Measurements from ENCODE around the gene PTPRC.

PTPRC gene

GRCh38 chr1:198711837-198712236, 73.0 kb downstream of the PTPRC start:
- DNase-seq, result no peak

- DNase-seq, result peak; percentile 31
These were observed 74.2 kb downstream of the PTPRC start for GRCh38 chr1:198713081-198713480.

- DNase-seq, result no peak
These were observed 75.4 kb downstream of the PTPRC start for GRCh38 chr1:198714271-198714670.

GRCh38 chr1:198716051-198716450, 77.2 kb downstream of the PTPRC start:
- DNase-seq, result no peak

- peak; percentile 19 for DNase-seq
These were observed 78.7 kb downstream of the PTPRC start for GRCh38 chr1:198717510-198717909.

- DNase-seq, result no peak
These were observed 84.3 kb downstream of the PTPRC start for GRCh38 chr1:198723127-198723526.

- peak; percentile 25 for DNase-seq
These were observed 86.2 kb downstream of the PTPRC start for GRCh38 chr1:198725090-198725489.

GRCh38 chr1:198726455-198726854, 87.6 kb downstream of the PTPRC start:
- DNase-seq, result peak; percentile 64

GRCh38 chr1:198729195-198729863, 90.5 kb downstream of the PTPRC start:
- no peak for DNase-seq

- no peak for DNase-seq
These were observed 92.1 kb downstream of the PTPRC start for GRCh38 chr1:198730952-198731351.

- no peak for DNase-seq
These were observed 95.6 kb downstream of the PTPRC start for GRCh38 chr1:198734323-198735008.

GRCh38 chr1:198741744-198742143, 102.9 kb downstream of the PTPRC start:
- DNase-seq, result no peak

GRCh38 chr1:198747127-198747526, 108.3 kb downstream of the PTPRC start:
- no peak for DNase-seq

GRCh38 chr1:198749279-198749678, 110.4 kb downstream of the PTPRC start:
- peak; percentile 42 for DNase-seq

- no peak for DNase-seq
These were observed 111.2 kb downstream of the PTPRC start for GRCh38 chr1:198750081-198750480.

- no peak for DNase-seq
These were observed 112.9 kb downstream of the PTPRC start for GRCh38 chr1:198751741-198752140.

- no peak for DNase-seq
These were observed 115.8 kb downstream of the PTPRC start for GRCh38 chr1:198754670-198755069.

- DNase-seq, result no peak
These were observed 116.9 kb downstream of the PTPRC start for GRCh38 chr1:198755715-198756114.

GRCh38 chr1:198756470-198756869, 117.6 kb downstream of the PTPRC start:
- no peak for DNase-seq

GRCh38 chr1:198761859-198762616, 123.2 kb downstream of the PTPRC start:
- no peak for DNase-seq

GRCh38 chr1:198763298-198763714, 124.5 kb downstream of the PTPRC start:
- DNase-seq, result no peak

- no peak for DNase-seq
These were observed 125.9 kb downstream of the PTPRC start for GRCh38 chr1:198764748-198765147.

GRCh38 chr1:198765416-198765815, 126.6 kb downstream of the PTPRC start:
- DNase-seq, result no peak
